ENCODE measurements around the gene SPPL3. TPM values are rescaled to one million over a fixed set of nuclear protein-coding genes. Genes with fewer than 3 reads are reported as not detected.

The SPPL3 gene
- total RNA-seq, 1 experiment from 2014 or later = 39.7 TPM

- Histone ChIP-seq H2AFZ (ENCODE audit: low read depth, low read length, poor library complexity, severe bottlenecking) (no peak overlapping the region), H3K27ac (ENCODE audit: low read depth, low read length) (no peak overlapping the region), H3K4me2 (ENCODE audit: low read length) (no peak overlapping the region), H3K4me1 (ENCODE audit: control insufficient read depth in 1 of 2, insufficient read depth in 2 of 2, low read length in 2 of 2) (peaks cover 0 to 12% of the 10 kb centered on the region in 2 experiments; a peak in 3 of 4 replicates), H4K20me1 (ENCODE audit: insufficient read depth) (peaks cover 4% of the 10 kb centered on the region; the same call in 1 of the 2 replicates), H3K27me3 (ENCODE audit: insufficient read depth, low read length) (no peaks in the 10 kb centered on the region), H3K9ac (ENCODE audit: low read length) (no peak overlapping the region), H3K9me3 (ENCODE audit: control insufficient read depth in 1 of 2, insufficient read depth in 1 of 2, low read depth in 1 of 2, low read length in 2 of 2) (no peaks in the 10 kb centered on the region), H3K9me2 (ENCODE audit: insufficient read depth) (no peaks in the 10 kb centered on the region), H3K79me2 (ENCODE audit: insufficient read depth, low read length) (peaks cover 33% of the 10 kb centered on the region), H3K36me3 (ENCODE audit: control insufficient read depth in 1 of 2, insufficient read depth in 2 of 2, low read length in 2 of 2) (no peaks in the 10 kb centered on the region), H3K4me3 (replicated peaks in 1 of 2; ENCODE audit: low read depth in 1 of 2, low read length in 2 of 2) (no peak overlapping the region)
- no peak for ATAC-seq
- POLR2A ChIA-PET = no interaction called here
- no TSS peak for BruUV-seq (replicated peaks)
- intact Hi-C loops (cut with micrococcal nuclease) = no loop called here
- TF ChIP-seq FOSL1 (IDR thresholded peaks at IDR 0.05; ENCODE audit: low read depth) = no peak
- no peak for TF ChIP-seq MAX (IDR thresholded peaks at IDR 0.05)
- no peak for TF ChIP-seq SRF (IDR thresholded peaks at IDR 0.05; ENCODE audit: low read depth)
- CTCF ChIA-PET = no interaction called here
- RAD21 ChIA-PET (ENCODE audit: low non-redundant PET in 1 of 2, low total read pairs in 2 of 2, uncharacterized antibody in 2 of 2, unreplicated experiment in 2 of 2) = no interaction called here
- DNase-seq (ENCODE audit: low read depth, low spot score) = no peak
These were observed 73.9 kb downstream of the SPPL3 start for GRCh38 chr12:120830052-120830940.

GRCh38 chr12:120826335-120826734 is 77.8 kb downstream of the SPPL3 start:
- no TSS peak for BruUV-seq (replicated peaks)
- peaks cover 4% of the 10 kb centered on the region; the same call in 1 of the 2 replicates for H4K20me1 ChIP-seq (ENCODE audit: insufficient read depth)
- no peak; the same call in 1 of the 2 replicates for ATAC-seq
- DNase-seq (ENCODE audit: low read depth, low spot score) = no peak
- H3K79me2 ChIP-seq (ENCODE audit: insufficient read depth, low read length) = peaks cover 46% of the 10 kb centered on the region
- H3K9me2 ChIP-seq (ENCODE audit: insufficient read depth) = no peaks in the 10 kb centered on the region
- H3K9ac ChIP-seq (ENCODE audit: low read length) = no peak overlapping the region
- no peaks in the 10 kb centered on the region for H3K36me3 ChIP-seq (ENCODE audit: control insufficient read depth in 1 of 2, insufficient read depth in 2 of 2, low read length in 2 of 2)
- H3K27me3 ChIP-seq (ENCODE audit: insufficient read depth, low read length) = no peaks in the 10 kb centered on the region
- intact Hi-C loops (cut with micrococcal nuclease) = no loop called here
- H3K27ac ChIP-seq (ENCODE audit: low read depth, low read length) = no peak overlapping the region
- H3K9me3 ChIP-seq (ENCODE audit: control insufficient read depth in 1 of 2, insufficient read depth in 1 of 2, low read depth in 1 of 2, low read length in 2 of 2) = no peaks in the 10 kb centered on the region
- H3K4me3 ChIP-seq (replicated peaks in 1 of 2; ENCODE audit: low read depth in 1 of 2, low read length in 2 of 2) = no peak overlapping the region
- ChIA-PET POLR2A (no interaction called here), CTCF (interaction anchor here (1.1 kb wide), 1 partner anchor 145 kb away, joined by 3 read pairs; no protein-coding TSS in a partner anchor), RAD21 (ENCODE audit: low non-redundant PET in 1 of 2, low total read pairs in 2 of 2, uncharacterized antibody in 2 of 2, unreplicated experiment in 2 of 2) (no interaction called here)
- H2AFZ ChIP-seq (ENCODE audit: low read depth, low read length, poor library complexity, severe bottlenecking) = no peak overlapping the region
- no peak overlapping the region for H3K4me2 ChIP-seq (ENCODE audit: low read length)
- H3K4me1 ChIP-seq (ENCODE audit: control insufficient read depth in 1 of 2, insufficient read depth in 2 of 2, low read length in 2 of 2) = peaks cover 0 to 12% of the 10 kb centered on the region in 2 experiments; a peak in 3 of 4 replicates
- TF ChIP-seq EZH2 (IDR thresholded peaks at IDR 0.05) (no peak), EZH2phosphoT487 (IDR thresholded peaks at IDR 0.05; ENCODE audit: borderline replicate concordance) (no peak), FOSL1 (IDR thresholded peaks at IDR 0.05; ENCODE audit: low read depth) (no peak), CEBPB (IDR thresholded peaks at IDR 0.05; ENCODE audit: low read depth) (no peak), SP1 (IDR thresholded peaks at IDR 0.05; ENCODE audit: low read depth) (no peak), SRF (IDR thresholded peaks at IDR 0.05; ENCODE audit: low read depth) (no peak), ZNF274 (IDR thresholded peaks at IDR 0.05; ENCODE audit: low read depth, low read length) (no peak), EGR1 (IDR thresholded peaks at IDR 0.05; ENCODE audit: low read depth) (no peak), SIN3A (IDR thresholded peaks at IDR 0.05; ENCODE audit: low read depth) (no peak), POLR2AphosphoS5 (IDR thresholded peaks at IDR 0.05; ENCODE audit: low read depth, low read length) (no peak), ELF1 (IDR thresholded peaks at IDR 0.05; ENCODE audit: borderline replicate concordance, low read depth) (no peak), REST (IDR thresholded peaks at IDR 0.05; ENCODE audit: low read depth) (no peak), TCF7L2 (IDR thresholded peaks at IDR 0.05; ENCODE audit: borderline replicate concordance, extremely low read depth, insufficient read depth, insufficient read length) (no peak), ZFX (IDR thresholded peaks at IDR 0.05) (no peak)

Data from HCT116 (cell line).